ENCODE measurements around the gene TRMT10C.

DNA sequence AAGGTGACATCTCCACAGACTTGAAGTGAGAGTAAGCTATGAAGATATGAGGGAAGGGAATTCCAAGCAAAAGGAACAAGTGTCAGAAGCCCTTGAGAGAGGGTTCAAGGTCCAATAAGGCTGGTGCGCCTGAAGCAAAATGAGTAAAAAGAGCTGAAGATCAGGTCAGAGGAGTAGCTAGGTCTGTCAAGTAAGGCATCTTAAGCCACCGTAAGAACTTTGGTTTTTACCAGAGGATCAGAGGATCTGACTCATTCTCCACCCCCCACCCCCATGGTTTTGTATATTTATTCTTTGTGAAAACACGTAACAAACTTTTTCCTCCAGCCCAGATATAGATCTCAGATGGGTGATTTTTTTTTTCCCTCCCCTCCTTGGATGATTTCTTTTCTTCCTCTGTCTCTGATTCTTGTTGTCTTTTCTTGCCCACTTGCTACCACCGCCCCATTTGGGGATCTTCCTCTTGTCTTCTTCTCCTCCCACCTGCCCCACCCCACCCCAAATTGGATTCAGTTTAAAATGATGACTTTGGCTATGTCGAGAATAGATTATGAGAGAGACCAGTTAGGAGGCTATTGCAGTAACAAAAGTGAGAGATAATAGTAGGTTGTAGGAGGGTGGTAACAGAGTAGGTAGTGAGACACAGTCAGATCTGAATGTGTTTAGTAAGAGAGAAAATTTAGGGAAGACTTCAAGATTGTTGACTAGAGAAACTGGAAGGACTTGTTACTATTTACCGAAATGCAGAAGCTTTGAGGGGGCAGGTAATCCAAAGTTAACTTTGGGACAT, 6.1 kb downstream of the TRMT10C start:
- no peak for TF ChIP-seq SP1 (IDR thresholded peaks at IDR 0.05)
- TF ChIP-seq TARDBP (IDR thresholded peaks at IDR 0.05): no peak
- TF ChIP-seq FOXK2 (IDR thresholded peaks at IDR 0.05): no peak
- no peak for TF ChIP-seq FOXA1 (IDR thresholded peaks at IDR 0.05)
- no peak for TF ChIP-seq ZNF384 (IDR thresholded peaks at IDR 0.05)
- TF ChIP-seq BHLHE40 (IDR thresholded peaks at IDR 0.05; ENCODE audit: borderline replicate concordance): no peak
